AG04449 (cell line): ENCODE data around the gene MAL.

Experiments
- CTCF ChIA-PET: fragments of 350-600 bp; formaldehyde crosslinking; extraction: SDS; loops from one replicate; lab custom pipeline; 2021; ENCODE audit warnings: antibody characterized with exemption; lab: Yijun Ruan, JAX
- POLR2A ChIA-PET: fragments of 400-600, 350-600 bp; formaldehyde crosslinking; extraction: SDS; loops from one replicate; lab custom pipeline; 2020; ENCODE audit warnings: antibody characterized with exemption, inconsistent platforms; lab: Yijun Ruan, JAX
- DNase-seq: peaks from one replicate; pipeline ENCODE4 v3.0.0-alpha.2; 2010; ENCODE audit warnings: low read depth, low spot score
- H3K4me3 ChIP-seq: 2 replicates; pipeline ENCODE4 v1.5.1; 2011; ENCODE audit warnings: low read depth, mild to moderate bottlenecking, control low read depth, low read length
- TF ChIP-seq, protein P1 (sequence below): IDR thresholded peaks from one replicate; pipeline ENCODE4 v1.5.1; 2011; ENCODE audit warnings: mild to moderate bottlenecking, moderate library complexity, low read length, control low read depth, inconsistent platforms; ENCODE audit not compliant: insufficient read depth; ENCODE audit errors: missing control alignments

MAL gene

DNA sequence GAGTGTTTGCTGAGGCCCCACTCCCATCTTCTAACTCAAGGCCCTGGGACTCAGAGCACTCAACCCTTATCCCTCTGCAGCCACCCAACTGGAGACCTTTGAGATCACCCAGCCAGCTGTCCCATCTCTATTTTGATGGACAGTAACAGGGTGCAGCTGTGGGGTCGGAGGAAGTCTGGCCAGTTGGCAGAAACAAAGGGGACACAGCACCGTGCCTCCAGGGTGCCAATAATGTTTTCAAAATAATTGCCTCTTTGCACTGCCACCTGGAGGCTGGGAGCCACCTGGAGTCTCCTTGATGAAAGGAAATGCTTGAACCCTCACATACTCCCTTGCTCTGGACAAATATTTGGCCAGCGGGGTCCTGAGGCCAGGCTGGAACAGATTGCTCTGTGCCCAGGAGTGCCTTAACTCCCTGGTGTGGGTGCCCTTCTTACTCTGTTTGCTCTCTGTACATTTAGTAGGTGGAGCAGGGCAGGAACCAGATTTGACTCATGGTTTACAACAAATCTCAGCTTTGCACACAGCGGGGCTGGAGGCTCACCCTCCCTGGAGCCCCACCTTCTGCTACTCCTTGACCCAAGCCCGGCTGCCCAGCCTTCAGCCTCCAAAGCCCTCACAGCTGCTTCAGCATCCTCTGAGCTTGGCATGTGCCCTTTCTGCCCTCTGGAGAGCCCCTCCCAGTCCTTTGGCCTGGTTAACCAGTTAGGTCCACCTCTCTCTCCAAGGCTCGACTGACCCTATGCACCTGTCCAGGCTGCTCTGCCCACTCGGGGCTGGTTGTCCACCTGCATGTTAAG lies 17.2 kb downstream of the MAL start:
- H3K4me3 ChIP-seq = no peak overlapping the region
- DNase-seq = no peak
- ChIA-PET POLR2A (no interaction called here), CTCF (no interaction called here)
- TF ChIP-seq, protein P1, sequence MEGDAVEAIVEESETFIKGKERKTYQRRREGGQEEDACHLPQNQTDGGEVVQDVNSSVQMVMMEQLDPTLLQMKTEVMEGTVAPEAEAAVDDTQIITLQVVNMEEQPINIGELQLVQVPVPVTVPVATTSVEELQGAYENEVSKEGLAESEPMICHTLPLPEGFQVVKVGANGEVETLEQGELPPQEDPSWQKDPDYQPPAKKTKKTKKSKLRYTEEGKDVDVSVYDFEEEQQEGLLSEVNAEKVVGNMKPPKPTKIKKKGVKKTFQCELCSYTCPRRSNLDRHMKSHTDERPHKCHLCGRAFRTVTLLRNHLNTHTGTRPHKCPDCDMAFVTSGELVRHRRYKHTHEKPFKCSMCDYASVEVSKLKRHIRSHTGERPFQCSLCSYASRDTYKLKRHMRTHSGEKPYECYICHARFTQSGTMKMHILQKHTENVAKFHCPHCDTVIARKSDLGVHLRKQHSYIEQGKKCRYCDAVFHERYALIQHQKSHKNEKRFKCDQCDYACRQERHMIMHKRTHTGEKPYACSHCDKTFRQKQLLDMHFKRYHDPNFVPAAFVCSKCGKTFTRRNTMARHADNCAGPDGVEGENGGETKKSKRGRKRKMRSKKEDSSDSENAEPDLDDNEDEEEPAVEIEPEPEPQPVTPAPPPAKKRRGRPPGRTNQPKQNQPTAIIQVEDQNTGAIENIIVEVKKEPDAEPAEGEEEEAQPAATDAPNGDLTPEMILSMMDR = no peak

DNA sequence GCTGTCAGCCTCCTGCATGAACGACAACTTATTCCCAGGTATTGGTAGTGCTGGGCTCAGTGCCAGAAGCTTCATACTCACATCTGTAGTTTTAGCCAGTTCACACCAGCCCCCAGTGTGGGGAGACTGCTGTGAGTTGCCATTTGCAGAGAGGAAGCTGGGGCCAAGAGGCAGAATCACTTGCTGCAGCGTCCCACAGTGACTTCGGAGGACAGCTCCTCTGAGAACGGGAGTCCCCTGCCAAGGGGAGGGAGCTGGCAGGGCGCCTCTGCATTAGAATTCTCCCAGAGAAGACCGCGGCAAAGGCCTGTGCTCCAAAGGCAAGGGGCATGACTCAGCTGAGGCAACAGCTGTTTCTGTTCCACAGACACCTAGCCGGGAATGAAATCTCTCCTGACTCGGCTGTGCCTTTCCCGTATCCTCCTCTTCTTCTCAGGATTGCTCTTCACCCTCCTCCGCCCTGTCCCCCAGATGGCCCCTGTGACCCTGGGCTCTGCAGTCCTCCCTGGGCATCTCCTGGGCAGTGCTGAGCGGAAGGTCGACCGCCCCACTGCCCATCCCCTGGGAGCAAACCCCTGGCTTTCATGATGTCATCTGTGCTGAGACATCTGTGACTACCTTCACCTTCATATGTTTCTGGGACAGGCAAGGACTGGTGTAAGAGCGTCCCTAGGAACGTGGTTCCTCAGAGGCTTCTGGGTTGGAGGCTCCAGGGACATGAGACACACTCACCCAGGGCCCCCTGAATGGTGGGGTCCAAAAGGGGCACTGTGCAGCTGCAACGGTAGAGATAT lies 18.0 kb downstream of the MAL start:
- DNase-seq = peak; percentile 16
- ChIA-PET CTCF (interaction anchor here (0.8 to 1.9 kb wide), 2 partner anchors 21 to 35 kb away, joined by 3 to 4 read pairs; no protein-coding TSS in a partner anchor), POLR2A (interaction anchor here (0.5 kb wide), 1 partner anchor 10 kb away, joined by 3 read pairs; no protein-coding TSS in a partner anchor)
- H3K4me3 ChIP-seq = no peak overlapping the region
- TF ChIP-seq, protein P1 = no peak

DNA sequence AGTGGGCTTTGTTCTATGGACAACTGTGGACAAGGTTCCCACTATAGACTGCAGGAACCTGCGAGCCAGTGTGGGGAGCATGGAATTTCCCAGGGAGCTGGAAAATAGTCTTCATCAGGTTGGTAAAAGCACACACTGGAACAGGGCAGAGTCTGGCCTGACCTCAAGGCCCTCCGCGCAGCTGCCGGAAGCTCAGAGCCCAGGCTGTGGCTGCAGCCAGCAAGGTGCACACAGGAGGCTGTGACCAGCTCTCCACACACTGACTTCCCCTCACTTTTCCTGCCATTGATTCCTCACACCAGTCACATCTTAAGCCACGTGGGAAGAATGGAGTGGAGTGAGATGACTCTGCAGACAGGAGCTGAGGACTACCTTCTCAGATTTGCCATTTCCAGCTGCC lies 19.1 kb downstream of the MAL start:
- CTCF ChIA-PET = interaction anchor here (1.3 to 1.9 kb wide), 2 partner anchors 32 to 34 kb away, joined by 4 read pairs; no protein-coding TSS in a partner anchor
- TF ChIP-seq, protein P1 = no peak
- POLR2A ChIA-PET = no interaction called here
- DNase-seq = no peak
- H3K4me3 ChIP-seq = no peak overlapping the region

DNA sequence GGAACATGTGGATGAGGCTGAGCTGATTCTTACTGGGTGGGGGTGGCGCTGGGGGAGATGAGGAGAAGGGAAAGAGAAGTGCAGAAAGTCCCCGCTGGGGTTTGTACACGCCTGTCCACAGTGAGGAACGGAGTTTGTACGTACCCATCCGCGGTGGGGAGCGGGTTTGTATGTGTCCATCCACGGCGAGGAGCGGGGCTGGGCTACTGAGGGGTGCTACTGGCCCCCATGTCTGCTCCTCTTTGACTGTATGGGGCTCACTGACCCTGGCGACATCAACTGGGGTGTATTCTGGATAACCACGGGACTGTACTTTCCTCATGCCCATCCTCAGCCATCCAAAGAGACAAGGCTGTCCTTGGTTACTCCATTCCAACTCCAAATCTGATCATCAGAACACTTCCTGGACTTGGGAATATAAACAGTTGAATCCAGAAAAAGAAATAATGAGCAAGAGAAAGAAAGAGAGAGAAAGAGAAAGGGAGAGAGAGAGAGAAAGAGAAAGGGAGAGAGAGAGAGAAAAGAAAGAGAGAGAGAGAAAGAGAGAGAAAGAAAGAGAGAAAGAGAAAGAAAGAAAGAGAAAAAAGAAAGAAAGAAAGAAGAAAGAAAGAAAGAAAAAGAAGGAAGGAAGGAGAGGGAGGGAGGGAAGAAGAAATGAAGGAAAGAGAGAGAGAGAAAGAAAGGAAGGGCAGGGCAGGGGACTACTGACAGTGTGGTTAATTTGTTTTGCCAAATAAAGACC lies 21.0 kb downstream of the MAL start:
- ChIA-PET POLR2A (no interaction called here), CTCF (no interaction called here)
- TF ChIP-seq, protein P1 = no peak
- DNase-seq = no peak
- H3K4me3 ChIP-seq = no peak overlapping the region

DNA sequence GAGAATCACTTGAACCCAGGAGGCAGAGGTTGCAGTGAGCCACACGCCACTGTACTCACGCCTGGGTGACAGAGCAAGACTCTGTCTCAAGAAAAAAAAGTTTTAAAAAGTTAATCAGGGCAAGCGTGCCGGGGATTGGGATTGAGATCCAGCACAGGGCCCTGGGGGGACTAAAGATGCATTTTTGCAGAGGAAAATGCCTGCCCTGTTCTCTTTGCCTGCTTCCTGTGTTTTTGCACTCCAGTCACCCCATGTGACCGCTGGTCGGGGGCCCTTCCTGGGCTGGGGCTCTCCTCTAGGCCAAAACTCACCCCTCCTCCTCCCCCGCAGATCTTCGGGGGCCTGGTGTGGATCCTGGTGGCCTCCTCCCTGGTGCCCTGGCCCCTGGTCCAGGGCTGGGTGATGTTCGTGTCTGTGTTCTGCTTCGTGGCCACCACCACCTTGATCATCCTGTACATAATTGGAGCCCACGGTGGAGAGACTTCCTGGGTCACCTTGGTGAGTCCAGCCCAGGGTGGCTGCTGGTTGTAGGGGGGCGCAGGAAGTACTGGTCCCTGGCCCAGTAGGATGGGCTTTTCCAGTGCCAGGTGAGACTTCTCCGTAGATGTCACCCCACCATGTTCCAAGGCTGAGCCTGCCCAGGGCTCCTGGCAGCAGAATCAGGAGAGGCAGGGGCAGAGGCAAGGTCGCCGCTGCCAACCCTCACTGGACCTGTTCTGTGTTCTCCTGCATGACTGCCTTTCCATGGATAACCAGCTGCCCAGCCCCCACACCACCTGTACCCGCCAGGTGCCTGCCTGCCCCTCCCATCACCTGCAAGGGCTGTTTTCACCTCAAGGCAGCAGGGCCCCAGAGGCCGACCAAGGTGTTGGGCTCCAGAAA lies 22.4 kb downstream of the MAL start:
- ChIA-PET CTCF (no interaction called here), POLR2A (no interaction called here)
- no peak for DNase-seq

More for the DNA sequence above, 22.4 kb downstream of the MAL start:
- no peak overlapping the region for H3K4me3 ChIP-seq
- TF ChIP-seq, protein P1 = no peak
